HCT116 (cell line): ENCODE data around the gene MED16. TPM values are rescaled to one million over a fixed set of nuclear protein-coding genes. Genes with fewer than 3 reads are reported as not detected.

Experiments used
- ATAC-seq: fragments of 200-7000 bp; cut with Tn5 transposase; 2 replicates; pipeline ENCODE4 v1.9.1; 2020; ENCODE audit warnings: mild to moderate bottlenecking, moderate library complexity
- BruUV-seq: library from RNA; stranded (reverse); fragments of 400-500 nt; replicated peaks from 2 replicates; lab custom pipeline; 2021; lab: Mats Ljungman, UMichigan
- CTCF ChIA-PET: fragments of 300-600 bp; sonication (Branson Sonifier 250); formaldehyde crosslinking; loops from one replicate; lab custom pipeline; 2021; ENCODE audit warnings: antibody characterized with exemption; lab: Charles Lee
- POLR2A ChIA-PET: fragments of 300-600, 350-600 bp; sonication (Branson Sonifier 250); formaldehyde crosslinking; loops from one replicate; lab custom pipeline; 2021; ENCODE audit warnings: antibody characterized with exemption; lab: Charles Lee
- RAD21 ChIA-PET, 2 experiments: fragments of 300-600 bp; sonication (Branson Sonifier 250); formaldehyde crosslinking; loops; one replicate each; lab custom pipeline; 2023; ENCODE audit warnings: low total read pairs in 2 of 2; ENCODE audit not compliant: uncharacterized antibody in 2 of 2, unreplicated experiment in 2 of 2, low non-redundant PET in 1 of 2; lab: Charles Lee
- DNase-seq: peaks from one replicate; pipeline ENCODE4 v3.0.0-alpha.2; 2010; ENCODE audit warnings: low read depth, low spot score
- H2AFZ ChIP-seq: fragments of 200-600 bp; shearing (Covaris generic), sonication (generic); 2 replicates; pipeline ENCODE4 v1.6.1; 2017; ENCODE audit warnings: low read depth, mixed run types, mixed read lengths, antibody characterized with exemption, low read length; ENCODE audit not compliant: poor library complexity, severe bottlenecking
- H3K27ac ChIP-seq: 2 replicates; pipeline ENCODE4 v1.5.1; 2012; ENCODE audit warnings: low read depth, low read length
- H3K27me3 ChIP-seq: fragments of 200-600 bp; sonication (generic); 2 replicates; pipeline ENCODE4 v1.6.1; 2016; ENCODE audit warnings: mixed run types, low read length, mixed read lengths; ENCODE audit not compliant: insufficient read depth
- H3K36me3 ChIP-seq, 2 experiments: fragments of 200-500 bp in 1 of 2; fragments of 200-600 bp in 1 of 2; sonication (Bioruptor generic) in 1 of 2; sonication (generic) in 1 of 2; 2 replicates each; pipeline versions ENCODE4 v1.5.1 to v1.6.1; 2014 to 2016; ENCODE audit warnings: low read length in 2 of 2, inconsistent platforms in 1 of 2, mixed read lengths in 1 of 2, mixed run types in 1 of 2; ENCODE audit not compliant: insufficient read depth in 2 of 2, control insufficient read depth in 1 of 2
- H3K4me1 ChIP-seq, 2 experiments: fragments of 200-600 bp in 1 of 2; sonication (generic) in 1 of 2; 2 replicates each; pipeline versions ENCODE4 v1.5.1 to v1.6.1; 2012 to 2017; ENCODE audit warnings: low read length in 2 of 2, inconsistent platforms in 1 of 2, mild to moderate bottlenecking in 1 of 2, mixed read lengths in 1 of 2, mixed run types in 1 of 2, moderate library complexity in 1 of 2; ENCODE audit not compliant: insufficient read depth in 2 of 2, control insufficient read depth in 1 of 2
- H3K4me2 ChIP-seq: fragments of 200-600 bp; sonication (generic); 2 replicates; pipeline ENCODE4 v1.6.1; 2017; ENCODE audit warnings: mixed run types, low read length, mixed read lengths
- H3K4me3 ChIP-seq, 2 experiments: fragments of 200-600 bp in 1 of 2; sonication (generic) in 1 of 2; replicated peaks in 1 of 2; 2 replicates each; pipeline ENCODE4 v1.5.1; 2011 to 2016; ENCODE audit warnings: low read length in 2 of 2, control low read depth in 1 of 2, low read depth in 1 of 2, mild to moderate bottlenecking in 1 of 2, mixed read lengths in 1 of 2, mixed run types in 1 of 2
- H3K79me2 ChIP-seq: fragments of 200-600 bp; sonication (generic); 2 replicates; pipeline ENCODE4 v1.6.1; 2017; ENCODE audit warnings: mild to moderate bottlenecking, mixed run types, low read length, moderate library complexity, mixed read lengths; ENCODE audit not compliant: insufficient read depth
- H3K9ac ChIP-seq: fragments of 200-600 bp; sonication (generic); 2 replicates; pipeline ENCODE4 v1.6.1; 2016; ENCODE audit warnings: low read length, mixed read lengths
- H3K9me2 ChIP-seq: fragments of 200-600 bp; sonication (generic), shearing (Covaris generic); 2 replicates; pipeline ENCODE4 v1.6.1; 2017; ENCODE audit warnings: mixed run types, mild to moderate bottlenecking, moderate library complexity; ENCODE audit not compliant: insufficient read depth
- H3K9me3 ChIP-seq, 2 experiments: fragments of 200-500 bp in 1 of 2; fragments of 200-600 bp in 1 of 2; sonication (Bioruptor generic) in 1 of 2; sonication (generic) in 1 of 2; 2 replicates each; pipeline ENCODE4 v1.6.1; 2014 to 2017; ENCODE audit warnings: low read length in 2 of 2, mixed read lengths in 2 of 2, inconsistent platforms in 1 of 2, low read depth in 1 of 2, mild to moderate bottlenecking in 1 of 2, mixed run types in 1 of 2, moderate library complexity in 1 of 2; ENCODE audit not compliant: control insufficient read depth in 1 of 2, insufficient read depth in 1 of 2
- H4K20me1 ChIP-seq: fragments of 200-600 bp; sonication (generic), shearing (Covaris generic); 2 replicates; pipeline ENCODE4 v1.6.1; 2017; ENCODE audit warnings: mixed run types, mild to moderate bottlenecking, moderate library complexity; ENCODE audit not compliant: insufficient read depth
- CBX3 ChIP-seq: IDR thresholded peaks from 2 replicates; pipeline ENCODE4 v1.6.1; 2012; ENCODE audit warnings: low read depth
- CEBPB ChIP-seq: IDR thresholded peaks from 2 replicates; pipeline ENCODE4 v1.6.1; 2012; ENCODE audit warnings: low read depth
- EGR1 ChIP-seq: IDR thresholded peaks from 2 replicates; pipeline ENCODE4 v1.6.1; 2012; ENCODE audit warnings: low read depth
- ELF1 ChIP-seq: IDR thresholded peaks from 2 replicates; pipeline ENCODE4 v1.6.1; 2012; ENCODE audit warnings: low read depth, borderline replicate concordance
- EZH2phosphoT487 ChIP-seq: fragments of 200-600 bp; IDR thresholded peaks from 2 replicates; pipeline ENCODE4 v1.6.1; 2018; ENCODE audit warnings: antibody characterized with exemption, borderline replicate concordance
- FOSL1 ChIP-seq: IDR thresholded peaks from 2 replicates; pipeline ENCODE4 v1.6.1; 2012; ENCODE audit warnings: low read depth
- POLR2A ChIP-seq: IDR thresholded peaks from 2 replicates; pipeline ENCODE4 v1.7.0; 2011; ENCODE audit warnings: borderline replicate concordance; ENCODE audit not compliant: insufficient read depth, insufficient read length; ENCODE audit errors: extremely low read depth
- POLR2AphosphoS5 ChIP-seq: IDR thresholded peaks from 2 replicates; pipeline ENCODE4 v1.6.1; 2011; ENCODE audit warnings: mild to moderate bottlenecking, low read depth, low read length, moderate library complexity
- SIN3A ChIP-seq: IDR thresholded peaks from 2 replicates; pipeline ENCODE4 v1.6.1; 2012; ENCODE audit warnings: low read depth
- SP1 ChIP-seq: IDR thresholded peaks from 2 replicates; pipeline ENCODE4 v1.6.1; 2012; ENCODE audit warnings: low read depth
- TCF7L2 ChIP-seq: IDR thresholded peaks from 2 replicates; pipeline ENCODE4 v1.7.0; 2011; ENCODE audit warnings: borderline replicate concordance, inconsistent platforms; ENCODE audit not compliant: insufficient read depth, insufficient read length; ENCODE audit errors: extremely low read depth
- ZNF274 ChIP-seq: fragments of 200-500 bp; sonication (Bioruptor generic); IDR thresholded peaks from 2 replicates; pipeline ENCODE4 v1.6.1; 2014; ENCODE audit warnings: mild to moderate bottlenecking, low read depth, low read length, inconsistent platforms
- intact Hi-C: fragments of 100-400 bp; cut with micrococcal nuclease; formaldehyde crosslinking; loops from 2 replicates; pipeline ENCODE4 v1.10.0; 2022
- total RNA-seq: library from RNA; stranded (reverse); gene quantifications from one replicate; pipeline ENCODE4 v1.2.1, GENCODE V29; 2021; ENCODE audit not compliant: unreplicated experiment
- TF ChIP-seq, protein P1 (sequence below): IDR thresholded peaks from 2 replicates; pipeline ENCODE4 v1.6.1; 2012; ENCODE audit warnings: low read depth
- TF ChIP-seq, protein P2 (sequence below): IDR thresholded peaks from 2 replicates; pipeline ENCODE4 v1.6.1; 2012
- TF ChIP-seq, protein P3 (sequence below): IDR thresholded peaks from 2 replicates; pipeline ENCODE4 v1.6.1; 2012
- TF ChIP-seq, protein P4 (sequence below), 3 experiments: fragments of 200-600 bp in 1 of 3; sonication (generic) in 1 of 3; IDR thresholded peaks in 2 of 3; conservative IDR thresholded peaks in 1 of 3; 2 replicates each; pipeline ENCODE4 v1.5.1; 2012 to 2017; ENCODE audit warnings: low read depth in 2 of 3, low read length in 2 of 3, antibody characterized with exemption in 1 of 3, borderline replicate concordance in 1 of 3, control low read depth in 1 of 3, mild to moderate bottlenecking in 1 of 3, mixed read lengths in 1 of 3, mixed run types in 1 of 3, moderate library complexity in 1 of 3; ENCODE audit not compliant: insufficient read depth in 1 of 3
- TF ChIP-seq, protein P5 (sequence below): IDR thresholded peaks from 2 replicates; pipeline ENCODE4 v1.6.1; 2011; ENCODE audit warnings: mild to moderate bottlenecking, low read length, moderate library complexity; ENCODE audit not compliant: insufficient replicate concordance; ENCODE audit errors: extremely low read depth

Gene MED16
- total RNA-seq, 1 experiment from 2014 or later, result 73.6 TPM

DNA sequence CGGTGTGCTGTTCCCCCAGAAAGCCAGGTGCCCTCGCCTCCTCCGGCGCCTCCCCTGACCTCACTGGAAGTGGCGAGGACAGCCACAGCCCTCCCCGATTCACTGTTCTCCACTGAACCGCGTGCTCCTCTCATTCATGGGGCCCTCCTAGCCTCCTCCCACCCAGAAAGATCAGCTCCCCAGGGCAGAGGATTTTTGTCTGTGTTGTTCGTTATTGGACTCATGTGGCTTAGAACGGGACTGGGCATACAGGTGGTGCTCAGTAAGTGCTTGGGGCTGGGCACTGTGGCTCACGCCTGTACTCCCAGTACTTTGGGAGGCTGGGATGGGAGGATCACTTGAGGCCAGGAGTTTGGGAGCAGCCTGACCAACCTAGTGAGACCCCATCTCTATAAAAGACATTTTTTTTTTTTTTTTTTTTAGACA is 48.4 kb downstream of the MED16 start (continued):
- TF ChIP-seq, protein P1, sequence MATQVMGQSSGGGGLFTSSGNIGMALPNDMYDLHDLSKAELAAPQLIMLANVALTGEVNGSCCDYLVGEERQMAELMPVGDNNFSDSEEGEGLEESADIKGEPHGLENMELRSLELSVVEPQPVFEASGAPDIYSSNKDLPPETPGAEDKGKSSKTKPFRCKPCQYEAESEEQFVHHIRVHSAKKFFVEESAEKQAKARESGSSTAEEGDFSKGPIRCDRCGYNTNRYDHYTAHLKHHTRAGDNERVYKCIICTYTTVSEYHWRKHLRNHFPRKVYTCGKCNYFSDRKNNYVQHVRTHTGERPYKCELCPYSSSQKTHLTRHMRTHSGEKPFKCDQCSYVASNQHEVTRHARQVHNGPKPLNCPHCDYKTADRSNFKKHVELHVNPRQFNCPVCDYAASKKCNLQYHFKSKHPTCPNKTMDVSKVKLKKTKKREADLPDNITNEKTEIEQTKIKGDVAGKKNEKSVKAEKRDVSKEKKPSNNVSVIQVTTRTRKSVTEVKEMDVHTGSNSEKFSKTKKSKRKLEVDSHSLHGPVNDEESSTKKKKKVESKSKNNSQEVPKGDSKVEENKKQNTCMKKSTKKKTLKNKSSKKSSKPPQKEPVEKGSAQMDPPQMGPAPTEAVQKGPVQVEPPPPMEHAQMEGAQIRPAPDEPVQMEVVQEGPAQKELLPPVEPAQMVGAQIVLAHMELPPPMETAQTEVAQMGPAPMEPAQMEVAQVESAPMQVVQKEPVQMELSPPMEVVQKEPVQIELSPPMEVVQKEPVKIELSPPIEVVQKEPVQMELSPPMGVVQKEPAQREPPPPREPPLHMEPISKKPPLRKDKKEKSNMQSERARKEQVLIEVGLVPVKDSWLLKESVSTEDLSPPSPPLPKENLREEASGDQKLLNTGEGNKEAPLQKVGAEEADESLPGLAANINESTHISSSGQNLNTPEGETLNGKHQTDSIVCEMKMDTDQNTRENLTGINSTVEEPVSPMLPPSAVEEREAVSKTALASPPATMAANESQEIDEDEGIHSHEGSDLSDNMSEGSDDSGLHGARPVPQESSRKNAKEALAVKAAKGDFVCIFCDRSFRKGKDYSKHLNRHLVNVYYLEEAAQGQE, result no peak
- TF ChIP-seq POLR2A (no peak), SIN3A (no peak), TCF7L2 (no peak)

DNA sequence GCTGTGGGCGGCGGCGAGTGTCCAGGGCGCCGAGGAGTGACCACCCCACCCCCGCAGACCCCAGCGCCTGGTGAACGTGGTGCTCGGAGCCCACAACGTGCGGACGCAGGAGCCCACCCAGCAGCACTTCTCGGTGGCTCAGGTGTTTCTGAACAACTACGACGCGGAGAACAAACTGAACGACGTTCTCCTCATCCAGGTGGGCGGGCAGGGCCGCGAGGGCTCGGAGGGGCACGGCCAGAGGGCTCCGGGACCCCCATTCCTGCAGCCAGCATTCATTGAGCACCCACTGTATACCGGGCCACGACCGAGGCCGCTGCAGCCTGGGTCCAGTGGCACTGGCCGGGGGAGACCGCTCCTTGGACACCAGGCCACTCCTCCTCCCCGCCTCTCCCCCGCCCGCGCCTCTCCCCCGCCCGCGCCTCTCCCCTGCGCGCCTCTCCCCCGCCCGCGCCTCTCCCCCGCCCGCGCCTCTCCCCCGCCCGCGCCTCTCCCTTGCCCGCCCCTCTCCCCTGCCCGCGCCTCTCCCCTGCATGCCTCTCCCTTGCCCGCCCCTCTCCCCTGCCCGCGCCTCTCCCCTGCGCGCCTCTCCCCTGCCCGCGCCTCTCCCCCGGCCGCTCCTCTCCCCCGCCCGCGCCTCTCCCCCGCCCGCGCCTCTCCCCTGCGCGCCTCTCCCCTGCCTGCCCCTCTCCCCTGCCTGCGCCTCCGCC is 49.0 kb downstream of the MED16 start:
- H3K9me2 ChIP-seq, result no peaks in the 10 kb centered on the region
- no TSS peak for BruUV-seq
- RAD21 ChIA-PET, result no interaction called here
- no peaks in the 10 kb centered on the region for H4K20me1 ChIP-seq
- H3K27me3 ChIP-seq, result no peaks in the 10 kb centered on the region; the same call in 1 of the 2 replicates
- H3K9ac ChIP-seq, result peak overlapping the region; percentile 32; the same call in 1 of the 2 replicates
- DNase-seq (no peak), ATAC-seq (peak; percentile 57)
- no peaks in the 10 kb centered on the region for H3K36me3 ChIP-seq
- intact Hi-C loops, result no loop called here
- no peak overlapping the region for H2AFZ ChIP-seq
- POLR2A ChIA-PET, result no interaction called here
- no peaks in the 10 kb centered on the region for H3K79me2 ChIP-seq
- CTCF ChIA-PET, result no interaction called here
- peaks cover 12 to 19% of the 10 kb centered on the region in 2 experiments; a peak in 3 of 4 replicates for H3K4me1 ChIP-seq
- no peaks in the 10 kb centered on the region for H3K9me3 ChIP-seq
- no peak overlapping the region; the same call in 1 of the 2 replicates for H3K27ac ChIP-seq
- H3K4me3 ChIP-seq, result peak overlapping the region; percentile 27 to 55
- peak overlapping the region; percentile 98 for H3K4me2 ChIP-seq
- TF ChIP-seq EGR1 (no peak), CEBPB (no peak), POLR2AphosphoS5 (no peak), SP1 (no peak), TCF7L2 (no peak), FOSL1 (no peak), ELF1 (no peak), CBX3 (no peak), EZH2phosphoT487 (no peak), ZNF274 (no peak)
- TF ChIP-seq, protein P2, sequence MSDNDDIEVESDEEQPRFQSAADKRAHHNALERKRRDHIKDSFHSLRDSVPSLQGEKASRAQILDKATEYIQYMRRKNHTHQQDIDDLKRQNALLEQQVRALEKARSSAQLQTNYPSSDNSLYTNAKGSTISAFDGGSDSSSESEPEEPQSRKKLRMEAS, result no peak
- TF ChIP-seq, protein P3, sequence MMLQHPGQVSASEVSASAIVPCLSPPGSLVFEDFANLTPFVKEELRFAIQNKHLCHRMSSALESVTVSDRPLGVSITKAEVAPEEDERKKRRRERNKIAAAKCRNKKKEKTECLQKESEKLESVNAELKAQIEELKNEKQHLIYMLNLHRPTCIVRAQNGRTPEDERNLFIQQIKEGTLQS, result no peak
- TF ChIP-seq, protein P4, sequence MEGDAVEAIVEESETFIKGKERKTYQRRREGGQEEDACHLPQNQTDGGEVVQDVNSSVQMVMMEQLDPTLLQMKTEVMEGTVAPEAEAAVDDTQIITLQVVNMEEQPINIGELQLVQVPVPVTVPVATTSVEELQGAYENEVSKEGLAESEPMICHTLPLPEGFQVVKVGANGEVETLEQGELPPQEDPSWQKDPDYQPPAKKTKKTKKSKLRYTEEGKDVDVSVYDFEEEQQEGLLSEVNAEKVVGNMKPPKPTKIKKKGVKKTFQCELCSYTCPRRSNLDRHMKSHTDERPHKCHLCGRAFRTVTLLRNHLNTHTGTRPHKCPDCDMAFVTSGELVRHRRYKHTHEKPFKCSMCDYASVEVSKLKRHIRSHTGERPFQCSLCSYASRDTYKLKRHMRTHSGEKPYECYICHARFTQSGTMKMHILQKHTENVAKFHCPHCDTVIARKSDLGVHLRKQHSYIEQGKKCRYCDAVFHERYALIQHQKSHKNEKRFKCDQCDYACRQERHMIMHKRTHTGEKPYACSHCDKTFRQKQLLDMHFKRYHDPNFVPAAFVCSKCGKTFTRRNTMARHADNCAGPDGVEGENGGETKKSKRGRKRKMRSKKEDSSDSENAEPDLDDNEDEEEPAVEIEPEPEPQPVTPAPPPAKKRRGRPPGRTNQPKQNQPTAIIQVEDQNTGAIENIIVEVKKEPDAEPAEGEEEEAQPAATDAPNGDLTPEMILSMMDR (IDR thresholded peaks at IDR 0.05 in 2 of 3, conservative IDR thresholded peaks at IDR 0.05 in 1 of 3; ENCODE audit: borderline replicate concordance in 1 of 3, insufficient read depth in 1 of 3, low read depth in 2 of 3, low read length in 2 of 3), result no peak
- TF ChIP-seq, protein P5, sequence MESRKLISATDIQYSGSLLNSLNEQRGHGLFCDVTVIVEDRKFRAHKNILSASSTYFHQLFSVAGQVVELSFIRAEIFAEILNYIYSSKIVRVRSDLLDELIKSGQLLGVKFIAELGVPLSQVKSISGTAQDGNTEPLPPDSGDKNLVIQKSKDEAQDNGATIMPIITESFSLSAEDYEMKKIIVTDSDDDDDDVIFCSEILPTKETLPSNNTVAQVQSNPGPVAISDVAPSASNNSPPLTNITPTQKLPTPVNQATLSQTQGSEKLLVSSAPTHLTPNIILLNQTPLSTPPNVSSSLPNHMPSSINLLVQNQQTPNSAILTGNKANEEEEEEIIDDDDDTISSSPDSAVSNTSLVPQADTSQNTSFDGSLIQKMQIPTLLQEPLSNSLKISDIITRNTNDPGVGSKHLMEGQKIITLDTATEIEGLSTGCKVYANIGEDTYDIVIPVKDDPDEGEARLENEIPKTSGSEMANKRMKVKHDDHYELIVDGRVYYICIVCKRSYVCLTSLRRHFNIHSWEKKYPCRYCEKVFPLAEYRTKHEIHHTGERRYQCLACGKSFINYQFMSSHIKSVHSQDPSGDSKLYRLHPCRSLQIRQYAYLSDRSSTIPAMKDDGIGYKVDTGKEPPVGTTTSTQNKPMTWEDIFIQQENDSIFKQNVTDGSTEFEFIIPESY, result no peak
